NCI-H2107 (cell line): ENCODE results near the gene TNFSF18.
"Not testable (repeated sequence)": the region's sequence is repeated elsewhere in the genome, so short reads cannot be mapped to it uniquely, and the experiment has no call there.

Experiments
- DNase-seq: peaks from one replicate; lab custom pipeline; 2025; lab: John Stamatoyannopoulos, UW

TNFSF18 gene, protein sequence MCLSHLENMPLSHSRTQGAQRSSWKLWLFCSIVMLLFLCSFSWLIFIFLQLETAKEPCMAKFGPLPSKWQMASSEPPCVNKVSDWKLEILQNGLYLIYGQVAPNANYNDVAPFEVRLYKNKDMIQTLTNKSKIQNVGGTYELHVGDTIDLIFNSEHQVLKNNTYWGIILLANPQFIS

DNA sequence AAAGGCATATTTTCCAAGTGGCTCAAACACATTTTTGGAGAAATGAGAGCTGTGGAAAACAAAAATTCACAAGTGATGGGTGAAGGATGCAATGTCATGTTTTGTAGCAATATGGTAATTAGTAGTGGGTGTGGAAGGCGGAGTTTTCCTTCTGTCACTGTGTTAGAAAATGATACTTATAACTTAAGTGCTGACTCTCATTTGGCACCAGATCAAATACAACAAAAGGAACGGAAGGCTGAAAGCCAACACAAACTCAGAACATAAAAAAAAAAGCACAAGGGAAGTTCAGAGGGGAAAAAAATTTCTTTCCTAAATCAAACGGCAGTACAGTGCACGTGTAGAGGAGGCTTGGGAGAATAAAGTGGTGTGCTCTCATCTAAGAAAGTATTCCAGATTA is at the start of gene TNFSF18:
TSS of gene TNFSF18 (minus strand) at position 77 of the 400 bp plus-strand sequence. CDS start at position 32, 45 bp downstream.
- DNase-seq, result no peak

GRCh38 chr1:173099166-173099565 is 48.4 kb upstream of the TNFSF18 start:
- DNase-seq, result no peak

DNA sequence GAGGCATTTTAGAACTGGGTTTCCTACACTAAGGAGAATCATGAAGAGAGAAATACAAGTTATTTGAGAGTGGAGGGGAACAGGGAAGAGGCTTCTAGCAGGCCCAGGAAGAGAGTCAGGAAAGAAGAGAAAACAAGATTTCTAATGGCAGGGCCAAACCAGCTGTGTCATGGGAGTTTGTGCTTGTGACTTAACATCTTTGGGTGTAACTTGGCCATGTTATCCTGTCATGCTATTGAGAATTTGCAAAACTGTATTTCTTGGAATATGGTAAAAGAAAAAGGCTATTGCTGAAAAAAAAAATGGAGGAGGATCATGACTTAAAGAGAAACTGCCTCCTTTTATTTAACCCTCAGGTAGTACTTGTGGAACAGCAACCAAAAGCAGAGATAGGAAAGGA is 47.4 kb upstream of the TNFSF18 start:
- no peak for DNase-seq

DNA sequence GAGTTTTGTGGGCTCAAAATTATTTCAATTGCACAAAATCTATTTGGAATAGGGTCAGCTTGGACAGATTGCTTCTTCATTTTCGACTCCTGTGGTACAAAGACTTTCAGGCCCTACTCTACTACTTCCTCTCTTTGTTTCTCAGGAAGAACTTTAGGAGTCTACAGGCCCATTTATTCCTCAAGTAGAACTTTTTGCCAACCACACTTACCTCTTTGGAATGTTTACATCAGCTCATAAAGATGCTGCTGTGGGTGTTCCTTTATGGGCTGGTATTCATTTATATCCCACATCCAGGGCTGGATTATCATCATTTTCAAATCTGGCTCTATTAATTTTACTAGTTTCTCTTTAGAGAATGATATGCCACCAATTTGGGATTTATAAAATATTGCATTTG is 46.3 kb upstream of the TNFSF18 start:
- DNase-seq, result no peak

DNA sequence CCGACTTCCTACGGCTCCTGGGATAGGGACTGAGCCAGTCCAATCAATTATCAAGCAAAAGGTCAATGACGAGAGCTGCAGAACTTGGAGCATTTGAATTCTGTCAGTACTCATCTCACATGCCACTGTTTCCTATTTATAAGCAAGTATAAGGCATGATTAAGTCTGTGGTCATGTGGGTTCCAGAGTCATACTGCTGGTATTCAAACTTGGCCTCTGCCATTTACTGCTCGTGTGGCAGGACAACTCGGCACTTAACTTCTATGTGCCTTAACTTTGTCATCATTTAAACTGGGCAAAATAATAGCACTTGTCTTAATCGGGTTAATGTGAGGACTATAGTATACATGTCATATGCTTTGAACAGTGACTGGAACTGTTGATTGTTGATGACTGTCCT is 44.9 kb upstream of the TNFSF18 start:
- no peak for DNase-seq

DNA sequence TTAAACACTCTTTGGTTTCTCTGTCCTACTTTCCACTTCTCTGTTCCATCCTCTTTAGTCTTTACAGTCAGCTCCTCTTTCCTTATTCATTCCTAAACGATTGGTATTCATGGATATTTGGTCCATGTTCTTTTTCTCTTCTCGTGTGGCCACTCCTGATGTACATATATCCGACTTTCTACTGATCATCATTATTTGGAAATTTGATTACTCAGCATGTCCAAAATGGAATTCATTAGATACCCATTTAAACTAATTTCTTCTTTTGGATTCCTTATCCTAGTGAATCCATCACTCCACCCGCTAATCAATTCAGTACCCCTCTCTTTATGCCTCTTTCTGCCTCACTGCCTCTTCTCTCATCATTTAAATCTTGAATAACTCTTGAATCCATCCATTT is 43.8 kb upstream of the TNFSF18 start:
- DNase-seq, result no peak

- no peak for DNase-seq
Observed at GRCh38 chr1:173093691-173094445, 43.1 kb upstream of the TNFSF18 start.

DNA sequence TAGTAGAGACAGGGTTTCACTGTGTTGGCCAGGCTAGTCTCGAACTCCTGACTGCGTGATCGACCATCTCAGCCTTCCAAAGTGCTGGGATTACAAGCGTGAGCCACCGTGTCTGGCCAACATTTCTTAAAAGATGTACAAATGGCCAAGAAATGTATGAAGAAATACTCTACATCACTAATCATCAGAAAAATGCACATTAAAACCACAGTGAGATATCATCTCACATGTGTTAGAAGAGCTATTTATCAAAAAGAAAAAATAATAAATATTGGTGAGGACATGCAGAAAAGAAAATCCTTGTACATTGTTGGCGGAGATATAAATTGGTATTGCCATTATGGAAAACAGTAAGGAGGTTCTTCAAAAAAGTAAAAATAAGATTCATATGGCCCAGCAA is 33.6 kb upstream of the TNFSF18 start:
- DNase-seq, result no peak

- no peak for DNase-seq
Observed at GRCh38 chr1:173082913-173083312, 32.2 kb upstream of the TNFSF18 start.

DNA sequence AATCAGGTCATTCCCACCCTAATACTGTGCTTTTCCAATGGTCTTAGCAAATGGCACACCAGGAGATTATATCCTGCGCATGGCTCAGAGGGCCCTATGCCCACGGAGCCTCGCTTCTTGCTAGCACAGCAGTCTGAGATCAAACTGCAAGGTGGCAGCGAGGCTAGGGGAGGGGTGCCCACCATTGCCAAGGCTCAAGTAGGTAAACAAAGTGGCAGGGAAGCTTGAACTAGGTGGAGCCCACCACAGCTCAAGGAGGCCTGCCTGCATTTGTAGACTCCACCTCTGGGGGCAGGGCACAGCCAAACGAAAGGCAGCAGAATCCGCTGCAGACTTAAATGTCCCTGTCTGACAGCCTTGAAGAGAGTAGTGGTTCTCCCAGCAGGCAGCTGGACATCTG is 23.5 kb upstream of the TNFSF18 start:
- not testable (repeated sequence) for DNase-seq

- no peak for DNase-seq
Observed at GRCh38 chr1:173064011-173064410, 13.3 kb upstream of the TNFSF18 start.

DNA sequence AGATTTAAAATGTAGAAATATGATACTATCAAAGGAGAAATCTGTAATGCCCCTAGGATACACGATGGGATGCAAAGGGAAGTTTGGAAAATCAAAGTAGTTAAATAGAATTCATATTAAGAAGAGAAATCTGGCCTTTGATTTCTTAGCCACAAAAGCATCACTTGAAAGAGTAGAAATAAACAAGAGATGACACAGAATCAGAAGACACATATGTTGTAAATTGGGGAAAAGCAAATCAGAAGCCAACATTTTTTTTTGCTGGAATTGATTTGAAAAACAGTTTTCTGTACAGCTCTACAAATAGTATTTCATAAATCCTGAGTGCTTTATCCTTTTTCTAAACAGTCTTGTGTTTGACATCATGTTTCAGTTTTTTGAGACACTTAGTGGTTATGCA is 12.4 kb upstream of the TNFSF18 start:
- DNase-seq, result no peak

DNA sequence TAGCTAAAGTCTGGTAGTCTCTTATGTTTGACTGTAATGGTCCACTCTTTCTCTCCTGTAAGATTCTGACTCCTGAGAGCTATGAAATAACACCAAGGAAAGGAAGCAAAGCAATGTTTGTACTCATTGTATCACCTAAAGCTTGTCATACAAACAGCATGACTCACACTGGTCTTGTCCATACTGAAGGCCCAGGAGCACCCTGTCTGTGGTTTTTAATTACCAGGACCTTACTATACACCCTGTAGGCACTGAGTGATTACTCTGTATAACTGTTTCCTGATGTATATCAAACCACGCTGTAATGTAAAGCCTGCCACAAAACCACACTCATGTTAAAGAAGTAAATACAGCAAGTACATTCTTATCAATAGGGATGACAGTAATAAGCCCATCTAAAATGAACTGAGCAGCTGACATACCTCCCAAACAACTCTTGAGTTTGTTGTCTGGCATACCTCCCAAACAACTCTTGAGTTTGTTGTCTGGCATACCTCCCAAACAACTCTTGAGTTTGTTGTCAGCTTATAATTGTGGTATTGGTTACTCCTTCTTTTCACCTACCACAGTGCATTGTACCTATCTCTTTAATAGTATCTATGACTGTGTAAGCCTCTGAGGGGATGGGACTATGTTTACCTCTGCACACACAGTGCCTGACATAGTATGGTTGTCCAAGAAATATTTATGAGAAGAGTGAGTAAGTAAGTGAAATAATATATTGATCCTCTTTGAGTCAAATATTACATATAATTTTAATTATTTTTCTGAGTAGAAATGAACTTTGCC is 11.6 kb upstream of the TNFSF18 start:
- no peak for DNase-seq

GRCh38 chr1:173058556-173058955 is 7.8 kb upstream of the TNFSF18 start:
- no peak for DNase-seq

DNA sequence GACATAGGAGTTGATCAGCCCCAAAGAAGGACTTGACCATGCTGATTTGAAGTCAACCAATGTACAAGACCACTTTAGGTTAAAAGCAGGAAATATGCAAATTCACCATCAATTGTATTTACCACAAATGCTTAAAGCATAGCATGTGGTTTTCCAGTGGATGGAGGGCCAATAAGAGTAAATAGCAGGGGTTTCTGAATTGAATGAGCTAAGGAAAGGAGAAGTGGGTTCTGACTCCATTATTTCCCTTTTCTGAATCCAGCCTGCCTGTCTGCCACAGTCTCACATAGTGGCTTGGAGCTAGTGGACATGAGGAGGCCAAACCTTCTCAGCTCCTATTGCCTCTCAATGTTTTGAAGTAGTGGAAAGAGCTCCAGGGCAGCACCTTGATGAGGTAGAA is 7.2 kb upstream of the TNFSF18 start:
- no peak for DNase-seq

- no peak for DNase-seq
Observed at GRCh38 chr1:173056365-173056764, 5.6 kb upstream of the TNFSF18 start.

DNA sequence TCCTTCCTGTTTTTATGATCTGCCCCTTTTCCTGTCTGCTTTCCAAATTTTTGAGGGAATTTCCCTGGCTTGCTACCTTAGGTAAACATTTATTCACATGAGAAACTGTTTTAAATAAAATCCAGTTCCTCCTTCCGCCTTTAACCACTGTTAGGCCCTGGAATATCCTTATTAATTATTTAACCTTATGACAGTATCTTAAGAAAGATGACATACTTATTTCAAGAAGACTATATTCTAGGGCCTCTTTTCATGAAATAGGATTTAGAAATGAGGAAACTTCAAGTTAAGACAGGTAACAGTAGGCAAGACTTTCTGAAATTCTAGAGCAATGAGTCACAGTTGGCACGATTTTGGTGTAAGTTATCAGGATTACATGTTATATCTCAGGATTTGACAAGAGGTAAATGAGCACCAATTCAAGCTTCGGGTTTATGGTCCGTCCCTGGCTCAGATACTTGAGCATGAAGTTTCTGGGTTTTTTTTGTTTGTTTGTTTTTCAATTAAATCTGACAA is 2.0 kb upstream of the TNFSF18 start:
- no peak for DNase-seq

GRCh38 chr1:173049322-173049633 is 1.5 kb downstream of the TNFSF18 start:
- DNase-seq, result no peak

DNA sequence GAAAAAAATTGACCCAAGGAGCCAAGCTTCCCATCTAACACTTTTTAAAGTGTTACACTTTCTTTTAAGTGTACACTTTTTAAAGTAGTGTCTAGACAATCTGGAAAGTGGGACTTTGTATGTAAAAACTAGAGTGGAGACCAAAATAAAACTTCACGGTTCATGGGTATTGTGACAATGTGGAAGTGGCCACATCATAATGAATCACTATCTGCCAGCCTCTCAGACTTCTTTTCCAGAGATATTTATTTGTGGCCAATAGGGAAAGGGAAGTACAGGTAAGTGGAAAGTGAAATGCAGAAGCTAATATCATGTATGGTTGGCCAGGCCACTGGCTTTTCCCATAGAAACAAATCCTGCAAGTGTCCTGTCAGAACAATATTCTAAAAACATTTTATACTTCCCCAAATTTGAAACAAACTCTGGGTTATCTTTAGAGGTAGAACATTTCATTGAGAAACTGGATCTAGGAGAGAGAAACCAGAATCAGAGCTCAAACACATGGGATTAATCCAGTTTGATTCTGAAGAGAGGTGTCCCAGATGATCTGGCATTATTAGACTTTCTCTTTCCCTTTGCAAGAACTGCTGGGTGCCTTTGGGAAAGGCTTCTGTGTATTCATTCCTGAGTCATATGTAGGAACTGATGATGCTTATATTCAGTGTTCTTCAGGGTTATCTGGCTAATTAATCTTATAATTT is 2.0 kb downstream of the TNFSF18 start:
- DNase-seq, result no peak

DNA sequence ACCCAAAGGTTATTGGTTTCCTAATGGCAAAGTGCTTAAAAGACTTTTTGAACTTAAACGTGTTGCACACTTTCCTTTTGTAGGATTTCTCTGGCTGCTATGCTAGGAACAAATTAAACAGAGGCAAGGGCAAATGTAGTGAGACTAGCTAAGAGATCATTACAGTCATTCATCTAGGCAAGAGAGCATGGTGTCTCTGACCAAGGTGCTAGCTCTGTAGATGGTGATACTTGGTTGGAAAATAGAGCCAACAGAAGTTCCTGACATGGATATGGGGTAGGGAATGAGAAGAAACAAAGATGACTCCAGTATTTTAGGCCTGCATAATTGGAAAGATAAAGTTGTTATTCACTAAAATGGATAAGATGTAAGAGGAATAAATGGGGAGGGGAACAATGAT is 6.1 kb downstream of the TNFSF18 start:
- DNase-seq, result no peak

DNA sequence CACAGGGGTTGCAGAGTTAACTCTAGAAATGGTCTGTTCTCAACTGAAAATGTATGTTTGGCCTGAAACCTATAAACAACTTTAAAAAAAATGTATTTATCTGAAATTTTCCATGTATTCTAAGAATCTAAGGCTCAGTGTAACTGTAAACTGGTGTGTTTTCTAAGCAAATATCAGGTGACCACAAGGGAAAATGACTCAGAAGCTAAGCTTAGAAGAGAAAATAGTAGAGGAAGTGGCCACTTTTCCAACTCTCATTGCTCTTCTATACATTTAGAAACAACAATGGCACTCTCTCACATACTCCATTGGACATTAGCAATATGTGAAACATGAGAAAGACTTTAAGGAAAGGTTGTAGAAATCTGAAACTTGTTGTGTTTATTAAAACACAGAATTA is 7.5 kb downstream of the TNFSF18 start:
- no peak for DNase-seq

- no peak for DNase-seq
Observed at GRCh38 chr1:173042806-173043205, 7.9 kb downstream of the TNFSF18 start.
